Esophagus muscularis mucosa (tissue), 4 donors: ENCODE data around the gene NRROS. TPM values are rescaled to one million over a fixed set of nuclear protein-coding genes. Genes with fewer than 3 reads are reported as not detected.
A peak's percentile ranks its signal among the peaks of the same experiment; 100 is the strongest.

Source experiments
- DNase-seq: peaks from one replicate; pipeline ENCODE4 v3.0.0-alpha.2; 2017; ENCODE audit errors: extremely low spot score
- H3K27ac ChIP-seq, 4 donors: fragments of 200-600 bp; sonication (generic); replicated peaks in 1 of 4; 1 replicate in 3 of 4; 2 replicates in 1 of 4; pipeline ENCODE4 v1.5.1; 2016 to 2019; ENCODE audit warnings: mild to moderate bottlenecking in 1 of 4
- H3K27me3 ChIP-seq, 4 donors: fragments of 200-600 bp; sonication (generic); one replicate each; pipeline versions ENCODE4 v1.5.1 to v1.6.0; 2016 to 2019
- H3K36me3 ChIP-seq, 4 donors: fragments of 200-600 bp; sonication (generic); one replicate each; pipeline ENCODE4 v1.5.1; 2016 to 2019
- H3K4me1 ChIP-seq, 4 donors: fragments of 200-600 bp; sonication (generic); one replicate each; pipeline ENCODE4 v1.5.1; 2016 to 2019
- H3K4me3 ChIP-seq, 4 donors: fragments of 200-600 bp; sonication (generic); 1 replicate in 2 of 4; 2 replicates in 2 of 4; pipeline ENCODE4 v1.5.1; 2016 to 2019; ENCODE audit warnings: mild to moderate bottlenecking in 4 of 4, moderate library complexity in 1 of 4
- H3K9me3 ChIP-seq, 4 donors: fragments of 200-600 bp; sonication (generic); 1 replicate in 3 of 4; 2 replicates in 1 of 4; pipeline ENCODE4 v1.5.1; 2016 to 2019
- EP300 ChIP-seq: sonication (generic); formaldehyde crosslinking; IDR thresholded peaks from one replicate; pipeline ENCODE4 v1.6.1; 2017; ENCODE audit warnings: antibody characterized with exemption
- POLR2A ChIP-seq: fragments of 450-650 bp; IDR thresholded peaks from one replicate; pipeline ENCODE4 v1.6.1; 2017; ENCODE audit warnings: antibody characterized with exemption, moderate library complexity, mild to moderate bottlenecking, low read depth
- POLR2AphosphoS5 ChIP-seq, 2 donors: sonication (generic); formaldehyde crosslinking; IDR thresholded peaks; one replicate each; pipeline ENCODE4 v1.6.1; 2017; ENCODE audit warnings: antibody characterized with exemption in 2 of 2
- WGBS: methylation state at CpG from one replicate; pipeline ENCODE4 v1.1.5; 2018; 5-methylcytosine and 5-hydroxymethylcytosine counted together
- intact Hi-C: fragments of 100-400 bp; cut with DNase I; formaldehyde crosslinking; loops from one replicate; pipeline ENCODE4 v1.15.1; 2023
- total RNA-seq, 4 donors: library from RNA; depleted of rRNA; stranded (reverse); fragments of >200 nt; gene quantifications; one replicate each; pipeline versions ENCODE4 v1.1.0 to v1.2.1, GENCODE V29; 2016
- TF ChIP-seq, protein P1 (sequence below), 3 experiments: fragments of 200-600 bp in 2 of 3; fragments of 450-650 bp in 1 of 3; sonication (generic) in 2 of 3; IDR thresholded peaks; one replicate each; pipeline ENCODE4 v1.5.1; 2017 to 2019; ENCODE audit warnings: antibody characterized with exemption in 3 of 3, mild to moderate bottlenecking in 2 of 3, moderate library complexity in 1 of 3

Gene NRROS
- total RNA-seq, 4 donors from 2014 or later = 6.2 to 8.5 (median 7.3) TPM

DNA sequence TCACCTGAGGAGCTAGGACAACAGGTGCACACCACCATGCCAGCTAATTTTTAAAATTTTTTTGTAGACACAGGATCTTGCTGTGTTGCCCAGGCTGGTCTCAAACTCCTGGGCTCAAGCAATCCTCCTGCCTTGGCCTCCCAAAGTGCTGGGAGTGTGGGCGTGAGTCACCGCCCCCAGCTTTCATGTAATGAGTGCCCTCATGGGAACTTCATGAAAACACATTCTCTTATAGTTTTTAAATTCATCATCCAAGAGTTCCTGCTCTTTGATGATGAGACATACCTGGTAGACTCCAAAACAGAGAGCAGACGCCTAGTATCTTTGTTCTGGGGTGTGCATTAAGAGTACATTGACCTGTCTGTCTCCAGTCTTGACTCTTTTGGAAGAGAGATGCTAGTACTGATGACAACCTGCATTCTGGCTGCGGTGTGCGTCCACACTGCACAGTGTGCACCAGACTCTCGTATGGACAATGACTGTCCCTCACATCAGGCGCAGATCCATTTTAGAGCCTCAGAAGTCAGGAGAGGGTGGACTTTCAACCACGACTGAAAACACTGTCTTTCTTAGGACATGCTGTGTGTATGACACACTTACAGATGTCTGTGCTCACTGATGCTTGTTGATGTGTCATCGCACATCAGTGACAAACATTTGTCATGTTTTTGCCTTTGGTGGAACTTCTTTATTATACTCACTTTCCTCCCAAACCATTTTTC, 2.0 kb downstream of the NRROS start:
- peaks cover 0 to 4% (median 0%) of the 10 kb centered on the region in 4 donors for H3K36me3 ChIP-seq
- no peaks in the 10 kb centered on the region for H3K9me3 ChIP-seq
- TF ChIP-seq POLR2A (no peak), EP300 (no peak), POLR2AphosphoS5 (IDR thresholded peaks at IDR 0.05) (no peak)
- TF ChIP-seq, protein P1, sequence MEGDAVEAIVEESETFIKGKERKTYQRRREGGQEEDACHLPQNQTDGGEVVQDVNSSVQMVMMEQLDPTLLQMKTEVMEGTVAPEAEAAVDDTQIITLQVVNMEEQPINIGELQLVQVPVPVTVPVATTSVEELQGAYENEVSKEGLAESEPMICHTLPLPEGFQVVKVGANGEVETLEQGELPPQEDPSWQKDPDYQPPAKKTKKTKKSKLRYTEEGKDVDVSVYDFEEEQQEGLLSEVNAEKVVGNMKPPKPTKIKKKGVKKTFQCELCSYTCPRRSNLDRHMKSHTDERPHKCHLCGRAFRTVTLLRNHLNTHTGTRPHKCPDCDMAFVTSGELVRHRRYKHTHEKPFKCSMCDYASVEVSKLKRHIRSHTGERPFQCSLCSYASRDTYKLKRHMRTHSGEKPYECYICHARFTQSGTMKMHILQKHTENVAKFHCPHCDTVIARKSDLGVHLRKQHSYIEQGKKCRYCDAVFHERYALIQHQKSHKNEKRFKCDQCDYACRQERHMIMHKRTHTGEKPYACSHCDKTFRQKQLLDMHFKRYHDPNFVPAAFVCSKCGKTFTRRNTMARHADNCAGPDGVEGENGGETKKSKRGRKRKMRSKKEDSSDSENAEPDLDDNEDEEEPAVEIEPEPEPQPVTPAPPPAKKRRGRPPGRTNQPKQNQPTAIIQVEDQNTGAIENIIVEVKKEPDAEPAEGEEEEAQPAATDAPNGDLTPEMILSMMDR (IDR thresholded peaks at IDR 0.05) = no peak
- WGBS = 78% methylated on average over 9 of the region's 9 CpGs
- no peaks in the 10 kb centered on the region for H3K27me3 ChIP-seq
- H3K27ac ChIP-seq = no peak overlapping the region
- DNase-seq = no peak
- H3K4me3 ChIP-seq = peak overlapping the region; percentile 59 to 81 (median 62)
- H3K4me1 ChIP-seq = peaks cover 12 to 33% (median 27%) of the 10 kb centered on the region in 4 donors
- intact Hi-C loops = no loop called here

DNA sequence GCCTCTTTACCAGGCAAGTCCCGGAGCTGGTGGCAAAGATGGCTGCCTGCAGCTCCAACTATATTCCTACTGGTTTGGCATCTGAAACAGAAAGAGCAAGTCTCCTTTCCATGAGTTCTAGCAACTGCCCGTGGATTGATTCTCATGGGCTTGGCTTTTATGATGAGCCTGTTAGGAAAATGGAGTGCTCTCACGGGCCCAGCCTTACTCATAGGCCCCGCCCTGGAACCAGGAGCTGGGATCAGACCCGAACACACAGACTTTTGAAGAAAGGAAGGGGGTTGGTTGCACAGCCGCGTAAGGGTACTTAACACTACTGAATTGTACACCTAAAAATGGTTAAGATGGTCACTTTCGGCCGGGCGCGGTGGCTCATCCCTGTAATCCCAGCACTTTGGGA, 2.9 kb downstream of the NRROS start:
- TF ChIP-seq, protein P1 (IDR thresholded peaks at IDR 0.05) = no peak
- TF ChIP-seq POLR2AphosphoS5 (IDR thresholded peaks at IDR 0.05) (no peak), POLR2A (no peak), EP300 (no peak)
- Histone ChIP-seq H3K9me3 (no peaks in the 10 kb centered on the region), H3K36me3 (peaks cover 0 to 4% (median 0%) of the 10 kb centered on the region in 4 donors), H3K27me3 (no peaks in the 10 kb centered on the region), H3K4me1 (peaks cover 12 to 33% (median 27%) of the 10 kb centered on the region in 4 donors), H3K4me3 (no peak overlapping the region), H3K27ac (peak overlapping the region in 3 of 4 donors; percentile 0 to 11 (median 9))
- no peak for DNase-seq
- intact Hi-C loops = no loop called here
- WGBS = 86% methylated on average over 11 of the region's 11 CpGs

DNA sequence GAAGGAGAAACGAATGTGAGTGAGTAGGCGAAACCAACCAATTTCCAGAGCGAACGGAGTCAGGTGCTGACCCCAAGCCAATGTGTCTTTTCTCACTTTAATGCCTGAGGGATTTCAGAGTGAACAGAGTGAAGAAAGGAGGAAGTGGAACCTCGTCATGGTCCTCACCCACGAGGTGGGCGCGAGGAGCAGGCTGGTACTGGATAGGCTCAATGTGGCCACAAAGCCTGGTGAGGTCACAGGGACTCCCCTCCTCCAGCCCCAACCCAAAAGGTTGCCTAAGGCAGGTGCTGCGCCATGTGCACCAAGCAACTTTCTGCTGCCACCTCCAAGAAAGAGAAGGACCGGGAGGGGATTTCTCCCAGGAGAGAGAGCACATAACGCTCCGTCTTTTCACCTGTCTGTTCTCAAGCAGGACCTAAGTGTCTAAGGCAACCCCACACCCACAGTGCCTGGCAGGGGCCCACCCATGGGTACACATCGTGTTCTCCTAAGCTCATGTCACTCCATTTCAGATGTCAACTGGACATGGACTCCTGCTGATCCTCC, 3.8 kb downstream of the NRROS start:
- peak overlapping the region in 2 of 4 donors; percentile 0 to 52 for H3K27ac ChIP-seq
- H3K36me3 ChIP-seq = peaks cover 0 to 4% (median 1%) of the 10 kb centered on the region in 4 donors
- intact Hi-C loops = no loop called here
- no peak overlapping the region for H3K4me3 ChIP-seq
- DNase-seq = no peak
- H3K9me3 ChIP-seq = no peaks in the 10 kb centered on the region
- WGBS = 88% methylated on average over 12 of the region's 13 CpGs
- no peaks in the 10 kb centered on the region for H3K27me3 ChIP-seq
- TF ChIP-seq, protein P1 (IDR thresholded peaks at IDR 0.05) = no peak
- TF ChIP-seq EP300 (no peak), POLR2AphosphoS5 (IDR thresholded peaks at IDR 0.05) (peak in 1 of 2 donors; percentile 48), POLR2A (no peak)
- peaks cover 12 to 33% (median 27%) of the 10 kb centered on the region in 4 donors for H3K4me1 ChIP-seq

DNA sequence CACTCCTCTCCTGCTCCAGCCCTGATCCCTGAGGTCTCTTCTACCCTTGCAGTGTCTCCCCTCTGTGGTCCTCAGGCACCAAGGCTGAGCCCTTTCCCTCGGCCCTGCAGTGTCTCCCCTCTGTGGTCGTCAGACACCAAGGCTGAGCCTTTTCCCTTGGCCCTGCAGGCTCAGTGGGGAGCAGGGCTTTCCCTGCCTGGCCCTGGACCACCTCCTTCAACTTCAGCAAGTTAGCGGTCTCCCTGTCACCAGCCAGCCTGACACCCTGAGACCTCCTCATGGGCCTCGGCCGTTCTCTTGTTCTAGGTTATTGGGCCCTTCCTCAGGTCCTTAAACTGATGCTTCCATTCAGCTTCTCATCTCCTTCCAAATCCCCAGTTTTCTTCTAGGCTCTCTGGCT, 4.3 kb downstream of the NRROS start:
- DNase-seq = no peak
- WGBS = 89% methylated on average over 5 of the region's 5 CpGs
- Histone ChIP-seq H3K27me3 (no peaks in the 10 kb centered on the region), H3K27ac (peak overlapping the region in 1 of 4 donors; percentile 52), H3K4me1 (peaks cover 12 to 29% (median 23%) of the 10 kb centered on the region in 4 donors), H3K4me3 (no peak overlapping the region), H3K9me3 (no peaks in the 10 kb centered on the region), H3K36me3 (peaks cover 0 to 4% (median 1%) of the 10 kb centered on the region in 4 donors)
- TF ChIP-seq EP300 (no peak), POLR2AphosphoS5 (IDR thresholded peaks at IDR 0.05) (no peak), POLR2A (no peak)
- TF ChIP-seq, protein P1 (IDR thresholded peaks at IDR 0.05) = no peak
- intact Hi-C loops = no loop called here
